ENCODE results near the gene ITGB3BP. TPM values are rescaled to one million over a fixed set of nuclear protein-coding genes. Genes with fewer than 3 reads are reported as not detected.

ITGB3BP gene
- polyA plus RNA-seq, 1 donor (not counting 4 experiments of a cell fraction or from before 2014, with no cell fraction given): 19.5 TPM

- Histone ChIP-seq H2AFZ (ENCODE audit: control insufficient read depth, low read length) (peak overlapping the region; percentile 100), H3K27ac (ENCODE audit: control insufficient read depth, insufficient read depth, low read length) (peak overlapping the region; percentile 92), H3K79me2 (ENCODE audit: control insufficient read depth, insufficient read depth, low read length) (peaks cover 14% of the 10 kb centered on the region), H3K4me1 (ENCODE audit: control insufficient read depth, extremely low read depth, insufficient read depth, low read length) (peaks cover 17% of the 10 kb centered on the region), H3K9ac (ENCODE audit: control insufficient read depth, extremely low read depth, insufficient read depth, low read length) (peak overlapping the region; percentile 87), H3K27me3 (ENCODE audit: control insufficient read depth, extremely low read depth, insufficient read depth, low read length) (no peaks in the 10 kb centered on the region), H3K4me2 (ENCODE audit: control insufficient read depth, extremely low read depth, insufficient read depth, low read depth, low read length) (peak overlapping the region; percentile 79), H4K20me1 (ENCODE audit: control insufficient read depth, extremely low read depth, insufficient read depth, low read length) (no peaks in the 10 kb centered on the region), H3K9me3 (ENCODE audit: control insufficient read depth, low read depth, low read length) (no peaks in the 10 kb centered on the region), H3K9me1 (ENCODE audit: control insufficient read depth, extremely low read depth, insufficient read depth, low read length) (no peaks in the 10 kb centered on the region), H3K36me3 (ENCODE audit: control insufficient read depth in 2 of 2, extremely low read depth in 1 of 2, insufficient read depth in 2 of 2, low read length in 2 of 2) (no peaks in the 10 kb centered on the region), H3K4me3 (ENCODE audit: control insufficient read depth in 2 of 3, extremely low read depth in 1 of 3, insufficient read depth in 2 of 3, low read depth in 1 of 3, low read length in 3 of 3) (peak overlapping the region; percentile 47 to 97 (median 84))
- TF ChIP-seq EZH2 (IDR thresholded peaks at IDR 0.05; ENCODE audit: low read length): no peak
- no peak for TF ChIP-seq CTCF (optimal IDR thresholded peaks at IDR 0.05 in 1 of 3, IDR thresholded peaks at IDR 0.05 in 1 of 3, conservative IDR thresholded peaks at IDR 0.05 in 1 of 3; ENCODE audit: extremely low read depth in 1 of 3, insufficient read depth in 2 of 3, low read length in 3 of 3)
- FAIRE-seq (no peak), DNase-seq (ENCODE audit: low read depth, low spot score) (no peak)
- dilution Hi-C loops (cut with MboI; ENCODE audit: extremely low pct_ligation_motif_present, low sequenced_read_pairs): no loop called here
Measured at GRCh38 chr1:63523738-63524137, 713 bp upstream of the ITGB3BP start.

GRCh38 chr1:63516629-63517028 lies 6.4 kb downstream of the ITGB3BP start:
- dilution Hi-C loops (cut with MboI; ENCODE audit: extremely low pct_ligation_motif_present, low sequenced_read_pairs): no loop called here
- no peaks in the 10 kb centered on the region for H3K36me3 ChIP-seq (ENCODE audit: control insufficient read depth in 2 of 2, extremely low read depth in 1 of 2, insufficient read depth in 2 of 2, low read length in 2 of 2)
- peaks cover 1% of the 10 kb centered on the region for H3K4me1 ChIP-seq (ENCODE audit: control insufficient read depth, extremely low read depth, insufficient read depth, low read length)
- no peaks in the 10 kb centered on the region for H4K20me1 ChIP-seq (ENCODE audit: control insufficient read depth, extremely low read depth, insufficient read depth, low read length)
- no peak overlapping the region for H3K4me3 ChIP-seq (ENCODE audit: control insufficient read depth in 2 of 3, extremely low read depth in 1 of 3, insufficient read depth in 2 of 3, low read depth in 1 of 3, low read length in 3 of 3)
- no peaks in the 10 kb centered on the region for H3K9me3 ChIP-seq (ENCODE audit: control insufficient read depth, low read depth, low read length)
- peaks cover 3% of the 10 kb centered on the region for H3K79me2 ChIP-seq (ENCODE audit: control insufficient read depth, insufficient read depth, low read length)
- no peak overlapping the region for H3K9ac ChIP-seq (ENCODE audit: control insufficient read depth, extremely low read depth, insufficient read depth, low read length)
- no peak overlapping the region for H3K4me2 ChIP-seq (ENCODE audit: control insufficient read depth, extremely low read depth, insufficient read depth, low read depth, low read length)
- TF ChIP-seq CTCF (optimal IDR thresholded peaks at IDR 0.05 in 1 of 3, IDR thresholded peaks at IDR 0.05 in 1 of 3, conservative IDR thresholded peaks at IDR 0.05 in 1 of 3; ENCODE audit: extremely low read depth in 1 of 3, insufficient read depth in 2 of 3, low read length in 3 of 3): no peak
- no peak for TF ChIP-seq EZH2 (IDR thresholded peaks at IDR 0.05; ENCODE audit: low read length)
- no peak overlapping the region for H2AFZ ChIP-seq (ENCODE audit: control insufficient read depth, low read length)
- DNase-seq (ENCODE audit: low read depth, low spot score) (no peak), FAIRE-seq (no peak)
- H3K9me1 ChIP-seq (ENCODE audit: control insufficient read depth, extremely low read depth, insufficient read depth, low read length): no peaks in the 10 kb centered on the region
- no peak overlapping the region for H3K27ac ChIP-seq (ENCODE audit: control insufficient read depth, insufficient read depth, low read length)
- no peaks in the 10 kb centered on the region for H3K27me3 ChIP-seq (ENCODE audit: control insufficient read depth, extremely low read depth, insufficient read depth, low read length)
